ENCODE results near the gene VKORC1L1. TPM values are rescaled to one million over a fixed set of nuclear protein-coding genes. Genes with fewer than 3 reads are reported as not detected.
"Not testable (repeated sequence)": the region's sequence is repeated elsewhere in the genome, so short reads cannot be mapped to it uniquely, and the experiment has no call there.

Gene VKORC1L1
- polyA plus RNA-seq, 1 donor from 2014 or later = 18.2 TPM

GRCh38 chr7:65937296-65937695 is 64.4 kb downstream of the VKORC1L1 start:
- Histone ChIP-seq H3K9me2 (ENCODE audit: insufficient read depth, low read length) (no peaks in the 10 kb centered on the region), H4K20me1 (ENCODE audit: insufficient read depth) (no peaks in the 10 kb centered on the region), H2AFZ (ENCODE audit: low read depth, low read length) (no peak overlapping the region), H3K9me3 (ENCODE audit: low read length) (no peaks in the 10 kb centered on the region), H3K79me2 (replicated peaks; ENCODE audit: insufficient read depth, low read length) (peaks cover 7% of the 10 kb centered on the region), H3K27ac (ENCODE audit: low read length) (no peak overlapping the region), H3K27me3 (ENCODE audit: insufficient read depth, low read depth, low read length) (no peaks in the 10 kb centered on the region), H3K36me3 (ENCODE audit: insufficient read depth, low read length) (no peaks in the 10 kb centered on the region), H3F3A (ENCODE audit: insufficient read depth, low read length, poor library complexity, severe bottlenecking) (no peaks in the 10 kb centered on the region), H3K4me3 (ENCODE audit: low read length) (no peak overlapping the region), H3K4me2 (ENCODE audit: low read length) (no peak overlapping the region), H3K9ac (ENCODE audit: low read length) (no peak overlapping the region)
- TF ChIP-seq, protein P1, sequence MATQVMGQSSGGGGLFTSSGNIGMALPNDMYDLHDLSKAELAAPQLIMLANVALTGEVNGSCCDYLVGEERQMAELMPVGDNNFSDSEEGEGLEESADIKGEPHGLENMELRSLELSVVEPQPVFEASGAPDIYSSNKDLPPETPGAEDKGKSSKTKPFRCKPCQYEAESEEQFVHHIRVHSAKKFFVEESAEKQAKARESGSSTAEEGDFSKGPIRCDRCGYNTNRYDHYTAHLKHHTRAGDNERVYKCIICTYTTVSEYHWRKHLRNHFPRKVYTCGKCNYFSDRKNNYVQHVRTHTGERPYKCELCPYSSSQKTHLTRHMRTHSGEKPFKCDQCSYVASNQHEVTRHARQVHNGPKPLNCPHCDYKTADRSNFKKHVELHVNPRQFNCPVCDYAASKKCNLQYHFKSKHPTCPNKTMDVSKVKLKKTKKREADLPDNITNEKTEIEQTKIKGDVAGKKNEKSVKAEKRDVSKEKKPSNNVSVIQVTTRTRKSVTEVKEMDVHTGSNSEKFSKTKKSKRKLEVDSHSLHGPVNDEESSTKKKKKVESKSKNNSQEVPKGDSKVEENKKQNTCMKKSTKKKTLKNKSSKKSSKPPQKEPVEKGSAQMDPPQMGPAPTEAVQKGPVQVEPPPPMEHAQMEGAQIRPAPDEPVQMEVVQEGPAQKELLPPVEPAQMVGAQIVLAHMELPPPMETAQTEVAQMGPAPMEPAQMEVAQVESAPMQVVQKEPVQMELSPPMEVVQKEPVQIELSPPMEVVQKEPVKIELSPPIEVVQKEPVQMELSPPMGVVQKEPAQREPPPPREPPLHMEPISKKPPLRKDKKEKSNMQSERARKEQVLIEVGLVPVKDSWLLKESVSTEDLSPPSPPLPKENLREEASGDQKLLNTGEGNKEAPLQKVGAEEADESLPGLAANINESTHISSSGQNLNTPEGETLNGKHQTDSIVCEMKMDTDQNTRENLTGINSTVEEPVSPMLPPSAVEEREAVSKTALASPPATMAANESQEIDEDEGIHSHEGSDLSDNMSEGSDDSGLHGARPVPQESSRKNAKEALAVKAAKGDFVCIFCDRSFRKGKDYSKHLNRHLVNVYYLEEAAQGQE (IDR thresholded peaks at IDR 0.05; ENCODE audit: borderline replicate concordance) = no peak

DNA sequence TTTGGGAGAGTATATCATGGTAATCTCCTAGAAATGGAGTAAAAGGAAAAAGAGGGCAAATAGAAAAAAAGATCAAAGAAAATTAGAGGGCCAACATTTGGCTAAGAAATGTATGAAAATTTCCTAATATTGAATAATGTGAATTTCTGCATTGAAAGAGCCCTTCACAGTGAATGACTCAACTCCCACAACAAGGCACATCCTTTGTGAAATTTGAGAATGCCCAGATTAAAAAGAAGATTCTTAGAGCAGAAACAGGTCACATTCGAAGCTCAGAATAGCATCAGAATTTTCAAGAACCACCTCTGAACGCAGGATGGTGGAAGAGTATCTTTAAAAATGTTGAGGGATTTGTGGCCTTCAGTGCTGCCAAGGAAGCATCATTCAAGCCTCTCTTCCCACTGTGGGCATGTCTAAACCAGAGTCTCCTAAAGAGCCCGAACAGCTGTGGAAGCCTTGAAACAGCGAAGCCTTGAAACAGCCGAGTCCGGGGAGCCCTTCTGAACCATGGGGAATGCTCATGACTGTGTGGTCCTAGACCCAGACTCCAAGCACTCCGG is 65.5 kb downstream of the VKORC1L1 start:
- no peak overlapping the region for H3K27ac ChIP-seq (ENCODE audit: low read length)
- H3K4me2 ChIP-seq (ENCODE audit: low read length) = no peak overlapping the region
- TF ChIP-seq, protein P1 (IDR thresholded peaks at IDR 0.05; ENCODE audit: borderline replicate concordance) = no peak
- TF ChIP-seq SMC3 (conservative IDR thresholded peaks at IDR 0.05; ENCODE audit: poor library complexity) (no peak), TAF1 (IDR thresholded peaks at IDR 0.05; ENCODE audit: low read depth) (no peak), RAD21 (conservative IDR thresholded peaks at IDR 0.05) (no peak), EZH2 (IDR thresholded peaks at IDR 0.05; ENCODE audit: borderline replicate concordance, insufficient read depth, low read length, poor library complexity, severe bottlenecking) (no peak), EP300 (conservative IDR thresholded peaks at IDR 0.05; ENCODE audit: poor library complexity, severe bottlenecking) (no peak), POLR2AphosphoS5 (IDR thresholded peaks at IDR 0.05) (no peak), CTCF (IDR thresholded peaks at IDR 0.05; ENCODE audit: poor library complexity, severe bottlenecking) (no peak)
- H3K9ac ChIP-seq (ENCODE audit: low read length) = no peak overlapping the region
- no peaks in the 10 kb centered on the region for H4K20me1 ChIP-seq (ENCODE audit: insufficient read depth)
- no peaks in the 10 kb centered on the region for H3K36me3 ChIP-seq (ENCODE audit: insufficient read depth, low read length)
- H3K4me3 ChIP-seq (ENCODE audit: low read length) = no peak overlapping the region
- H3F3A ChIP-seq (ENCODE audit: insufficient read depth, low read length, poor library complexity, severe bottlenecking) = no peaks in the 10 kb centered on the region
- no peaks in the 10 kb centered on the region for H3K27me3 ChIP-seq (ENCODE audit: insufficient read depth, low read depth, low read length)
- no peaks in the 10 kb centered on the region for H3K9me3 ChIP-seq (ENCODE audit: low read length)
- H2AFZ ChIP-seq (ENCODE audit: low read depth, low read length) = no peak overlapping the region
- no peaks in the 10 kb centered on the region for H3K9me2 ChIP-seq (ENCODE audit: insufficient read depth, low read length)
- peaks cover 4% of the 10 kb centered on the region for H3K79me2 ChIP-seq (replicated peaks; ENCODE audit: insufficient read depth, low read length)

DNA sequence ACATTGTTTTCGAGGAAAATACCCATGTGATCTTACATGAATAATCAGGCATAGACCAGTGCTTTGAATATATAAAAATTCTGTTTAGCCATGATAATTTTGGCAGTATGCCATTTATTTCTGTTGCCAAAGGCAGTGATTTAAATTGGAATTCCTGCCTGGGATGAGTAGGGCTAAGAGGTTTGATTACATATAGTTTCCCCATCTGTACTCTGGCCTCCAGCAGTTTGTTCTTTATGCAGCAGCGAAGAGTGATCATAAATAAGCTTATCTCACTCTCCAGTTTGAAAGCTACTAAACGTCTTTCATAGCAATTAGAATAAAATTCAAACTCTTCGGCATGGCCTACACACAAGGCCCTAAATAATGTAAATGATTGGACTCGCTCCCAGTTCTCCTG is 72.9 kb downstream of the VKORC1L1 start:
- not testable (repeated sequence) for H3K9me3 ChIP-seq (ENCODE audit: low read length); H3K4me3 ChIP-seq (ENCODE audit: low read length); H3K79me2 ChIP-seq (replicated peaks; ENCODE audit: insufficient read depth, low read length); H3K27me3 ChIP-seq (ENCODE audit: insufficient read depth, low read depth, low read length); H3K27ac ChIP-seq (ENCODE audit: low read length); H3K9me2 ChIP-seq (ENCODE audit: insufficient read depth, low read length); H4K20me1 ChIP-seq (ENCODE audit: insufficient read depth); H3F3A ChIP-seq (ENCODE audit: insufficient read depth, low read length, poor library complexity, severe bottlenecking); H3K9ac ChIP-seq (ENCODE audit: low read length); H3K4me2 ChIP-seq (ENCODE audit: low read length); H3K36me3 ChIP-seq (ENCODE audit: insufficient read depth, low read length); H2AFZ ChIP-seq (ENCODE audit: low read depth, low read length)

Measured in neural cell (in vitro differentiated cells).